Inflammatory macrophage (primary cell): ENCODE measurements around the gene ARID4A.
A peak's percentile ranks its signal among the peaks of the same experiment; 100 is the strongest.
"Not testable (repeated sequence)": the region's sequence is repeated elsewhere in the genome, so short reads cannot be mapped to it uniquely, and the experiment has no call there.

ENCODE experiments used
- DNase-seq, 2 donors: peaks; one replicate each; pipeline ENCODE4 v3.0.0-alpha.2; 2020 to 2022

ARID4A gene

GRCh38 chr14:58291646-58292045 lies 6.7 kb upstream of the ARID4A start:
- DNase-seq: no peak

- no peak for DNase-seq
Observed at GRCh38 chr14:58292187-58292586, 6.2 kb upstream of the ARID4A start.

- DNase-seq: no peak
Observed at GRCh38 chr14:58294201-58294600, 4.2 kb upstream of the ARID4A start.

GRCh38 chr14:58296726-58297125 lies 1.6 kb upstream of the ARID4A start:
- no peak for DNase-seq

- DNase-seq: peak; percentile 84 to 90
Observed at GRCh38 chr14:58297412-58297761, 968 bp upstream of the ARID4A start.

GRCh38 chr14:58297762-58298476 lies 436 bp upstream of the ARID4A start:
- DNase-seq: peak; percentile 100

GRCh38 chr14:58299401-58300330 lies 1.3 kb downstream of the ARID4A start:
- DNase-seq: peak in 1 of 2 donors; percentile 32

- DNase-seq: no peak
Observed at GRCh38 chr14:58301416-58301815, 3.1 kb downstream of the ARID4A start.

GRCh38 chr14:58305730-58306129 lies 7.4 kb downstream of the ARID4A start:
- DNase-seq: no peak

- no peak for DNase-seq
Observed at GRCh38 chr14:58307597-58308316, 9.4 kb downstream of the ARID4A start.

GRCh38 chr14:58309086-58309485 lies 10.7 kb downstream of the ARID4A start:
- peak; percentile 34 to 50 for DNase-seq

GRCh38 chr14:58313699-58314098 lies 15.3 kb downstream of the ARID4A start:
- DNase-seq: no peak

- no peak for DNase-seq
Observed at GRCh38 chr14:58315606-58316005, 17.3 kb downstream of the ARID4A start.

GRCh38 chr14:58327019-58327418 lies 28.7 kb downstream of the ARID4A start:
- no peak for DNase-seq

- DNase-seq: peak; percentile 84 to 88
Observed at GRCh38 chr14:58331111-58331510, 32.8 kb downstream of the ARID4A start.

- DNase-seq: no peak
Observed at GRCh38 chr14:58332561-58332960, 34.2 kb downstream of the ARID4A start.

- DNase-seq: peak in 1 of 2 donors; percentile 4
Observed at GRCh38 chr14:58339666-58340065, 41.3 kb downstream of the ARID4A start.

- DNase-seq: no peak
Observed at GRCh38 chr14:58341152-58341748, 42.9 kb downstream of the ARID4A start.

- DNase-seq: not testable (repeated sequence)
Observed at GRCh38 chr14:58343535-58343934, 45.2 kb downstream of the ARID4A start.

GRCh38 chr14:58353516-58354299 lies 55.4 kb downstream of the ARID4A start:
- DNase-seq: peak in 1 of 2 donors; percentile 2

GRCh38 chr14:58354808-58355207 lies 56.5 kb downstream of the ARID4A start:
- peak; percentile 16 to 38 for DNase-seq

- no peak for DNase-seq
Observed at GRCh38 chr14:58356268-58356667, 57.9 kb downstream of the ARID4A start.
